NCI-H146 treated with DMSO at 0.1 percent for 48 hours (cell line): ENCODE results near the gene FAM117A.
A peak's percentile ranks its signal among the peaks of the same experiment; 100 is the strongest.

Source experiments
- DNase-seq: peaks from one replicate; lab custom pipeline; 2025; ENCODE audit not compliant: unreplicated experiment; lab: John Stamatoyannopoulos, UW

The FAM117A gene, protein sequence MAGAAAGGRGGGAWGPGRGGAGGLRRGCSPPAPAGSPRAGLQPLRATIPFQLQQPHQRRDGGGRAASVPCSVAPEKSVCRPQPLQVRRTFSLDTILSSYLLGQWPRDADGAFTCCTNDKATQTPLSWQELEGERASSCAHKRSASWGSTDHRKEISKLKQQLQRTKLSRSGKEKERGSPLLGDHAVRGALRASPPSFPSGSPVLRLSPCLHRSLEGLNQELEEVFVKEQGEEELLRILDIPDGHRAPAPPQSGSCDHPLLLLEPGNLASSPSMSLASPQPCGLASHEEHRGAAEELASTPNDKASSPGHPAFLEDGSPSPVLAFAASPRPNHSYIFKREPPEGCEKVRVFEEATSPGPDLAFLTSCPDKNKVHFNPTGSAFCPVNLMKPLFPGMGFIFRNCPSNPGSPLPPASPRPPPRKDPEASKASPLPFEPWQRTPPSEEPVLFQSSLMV

DNA sequence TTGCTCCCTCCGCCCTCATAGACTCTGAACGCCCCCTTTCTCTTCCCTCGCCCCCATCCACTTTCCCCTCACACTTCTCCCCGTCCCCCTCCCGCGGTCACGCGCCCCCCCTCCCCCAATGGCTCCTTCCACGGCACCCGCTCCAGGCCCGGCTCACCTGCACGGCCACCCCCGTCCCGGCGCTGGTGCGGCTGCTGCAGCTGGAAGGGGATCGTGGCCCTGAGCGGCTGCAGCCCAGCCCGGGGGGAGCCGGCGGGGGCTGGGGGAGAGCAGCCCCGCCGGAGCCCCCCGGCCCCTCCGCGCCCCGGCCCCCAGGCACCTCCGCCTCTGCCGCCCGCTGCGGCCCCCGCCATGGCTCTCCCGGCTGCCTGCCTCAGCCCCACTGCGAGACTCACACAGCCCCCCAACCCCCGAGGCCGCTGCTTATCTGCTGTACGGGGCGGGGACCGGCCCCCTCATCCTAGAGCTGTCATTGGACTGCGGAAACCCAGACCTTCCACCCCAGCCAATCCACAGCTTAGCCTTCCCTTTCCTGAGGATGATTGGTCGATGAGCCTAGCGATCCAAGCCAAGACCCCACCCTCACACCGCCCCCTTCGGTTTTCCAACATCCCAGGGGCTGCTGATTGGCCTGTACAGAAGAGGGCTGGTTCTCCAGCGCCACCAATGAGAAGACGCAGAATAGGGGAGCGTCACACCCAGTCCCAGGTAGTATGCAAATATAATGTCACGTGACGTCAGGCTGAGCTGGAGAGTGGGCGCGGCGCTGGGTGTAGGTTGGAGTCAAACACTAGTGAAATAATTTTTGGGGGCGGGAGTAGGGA, at the start of gene FAM117A:
Gene FAM117A, minus strand, starts transcription at position 397 of the 824 bp plus-strand sequence. Its CDS starts 44 bp downstream, at position 353.
- peak; percentile 99 for DNase-seq

DNA sequence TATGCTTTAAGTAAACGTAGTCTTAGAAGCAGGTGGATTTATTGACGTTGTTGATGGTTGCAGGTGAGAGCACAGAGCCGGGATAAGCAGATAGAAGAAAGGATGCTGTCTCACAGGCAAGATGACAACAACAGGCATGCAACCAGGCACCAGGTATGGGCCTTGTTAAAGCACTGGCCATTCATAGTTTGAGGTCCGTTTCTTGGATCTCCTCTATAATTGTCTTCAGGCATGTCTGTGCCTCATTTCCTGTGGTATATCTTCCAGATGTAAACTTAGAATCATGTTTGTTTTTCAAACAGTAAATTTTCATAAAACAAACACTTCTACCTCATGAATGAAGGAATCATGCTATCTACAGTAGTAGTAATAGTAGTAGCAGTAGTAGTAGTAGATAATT, 45.1 kb upstream of the FAM117A start:
- DNase-seq = no peak

DNA sequence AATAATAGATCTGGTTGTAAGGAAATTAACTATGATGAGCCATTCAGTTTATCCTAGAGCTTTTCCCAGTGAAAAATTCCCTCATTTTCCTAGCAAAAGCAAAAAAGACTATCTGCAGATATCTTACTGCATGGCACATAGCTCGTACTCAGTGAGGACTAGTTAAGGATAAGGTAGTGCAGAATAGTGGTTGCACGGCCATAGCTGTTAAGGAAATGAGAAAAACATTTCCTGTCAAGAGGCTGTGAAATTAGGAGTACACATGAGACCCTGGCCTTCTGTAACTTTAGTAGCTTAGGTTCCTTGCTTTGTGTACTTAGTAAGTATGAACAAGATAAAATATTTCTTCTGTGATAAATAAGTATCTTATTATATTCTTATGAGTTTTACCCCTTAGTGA, 34.8 kb upstream of the FAM117A start:
- no peak for DNase-seq

DNA sequence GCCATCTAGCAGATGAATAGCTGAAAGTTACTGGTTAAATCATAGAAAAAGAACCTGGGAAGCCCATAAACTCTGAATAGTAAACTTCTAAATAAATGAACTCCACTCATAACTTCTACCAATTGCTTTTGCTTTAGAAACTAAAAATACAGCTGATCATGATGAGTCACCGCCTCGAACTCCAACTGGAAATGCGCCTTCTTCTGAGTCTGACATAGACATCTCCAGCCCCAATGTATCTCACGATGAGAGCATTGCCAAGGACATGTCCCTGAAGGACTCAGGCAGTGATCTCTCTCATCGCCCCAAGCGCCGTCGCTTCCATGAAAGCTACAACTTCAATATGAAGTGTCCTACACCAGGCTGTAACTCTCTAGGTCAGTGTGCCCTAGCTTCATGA, 34.3 kb upstream of the FAM117A start:
- DNase-seq = no peak

DNA sequence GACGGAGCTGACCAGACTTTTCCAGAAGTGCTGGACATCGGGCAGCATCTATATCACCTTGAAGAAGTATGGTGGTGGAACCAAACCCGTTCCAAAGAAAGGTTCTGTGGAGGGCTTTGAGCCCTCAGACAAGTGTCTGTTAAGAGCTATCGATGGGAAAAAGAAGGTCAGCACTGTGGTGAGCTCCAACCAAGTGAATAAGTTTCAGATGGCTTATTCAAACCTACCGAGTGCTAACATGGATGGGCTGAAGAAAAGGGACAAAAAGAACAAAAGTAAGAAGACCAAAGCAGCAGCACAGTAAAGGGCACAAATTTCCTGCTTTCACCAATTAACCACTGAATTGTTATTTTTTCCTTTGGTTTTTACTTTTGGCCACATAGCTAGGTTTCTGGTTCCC, 31.4 kb upstream of the FAM117A start:
- DNase-seq = no peak

DNA sequence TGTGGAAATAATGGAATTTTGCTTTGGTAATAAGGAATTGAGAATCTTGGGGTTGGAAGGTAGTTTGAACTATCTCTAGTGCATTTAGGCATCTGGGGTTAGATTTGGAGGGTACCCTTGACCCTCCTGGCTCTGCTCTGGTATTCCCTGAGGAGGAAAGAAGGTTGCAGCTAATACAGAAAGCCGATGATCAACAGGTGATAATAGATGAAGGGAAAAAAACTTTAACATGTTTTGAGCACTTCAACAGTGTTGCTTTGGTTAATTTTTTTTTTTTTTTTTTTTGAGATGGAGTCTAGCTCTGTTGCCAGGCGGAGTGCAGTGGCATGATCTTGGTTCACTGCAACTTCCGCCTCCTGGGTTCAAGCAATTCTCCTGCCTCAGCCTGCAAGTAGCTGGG, 29.4 kb upstream of the FAM117A start:
- no peak for DNase-seq

DNA sequence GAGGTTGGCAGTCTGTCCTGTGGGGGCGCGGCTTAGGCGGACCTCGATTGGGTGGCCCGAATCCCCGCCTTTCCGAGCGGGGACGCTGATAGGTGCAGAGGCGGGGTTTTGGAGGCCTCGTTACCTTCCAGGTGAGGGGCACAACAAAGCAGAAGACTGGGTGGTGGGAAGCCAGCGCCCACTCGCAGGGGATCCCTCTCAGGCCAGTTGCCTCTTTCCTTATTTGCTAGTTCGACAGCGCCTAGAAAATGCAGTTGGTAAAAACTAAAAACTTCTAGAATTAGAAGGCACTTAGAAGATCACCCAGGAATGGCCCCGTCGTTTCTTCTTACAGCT, 25.3 kb upstream of the FAM117A start:
- DNase-seq = no peak

DNA sequence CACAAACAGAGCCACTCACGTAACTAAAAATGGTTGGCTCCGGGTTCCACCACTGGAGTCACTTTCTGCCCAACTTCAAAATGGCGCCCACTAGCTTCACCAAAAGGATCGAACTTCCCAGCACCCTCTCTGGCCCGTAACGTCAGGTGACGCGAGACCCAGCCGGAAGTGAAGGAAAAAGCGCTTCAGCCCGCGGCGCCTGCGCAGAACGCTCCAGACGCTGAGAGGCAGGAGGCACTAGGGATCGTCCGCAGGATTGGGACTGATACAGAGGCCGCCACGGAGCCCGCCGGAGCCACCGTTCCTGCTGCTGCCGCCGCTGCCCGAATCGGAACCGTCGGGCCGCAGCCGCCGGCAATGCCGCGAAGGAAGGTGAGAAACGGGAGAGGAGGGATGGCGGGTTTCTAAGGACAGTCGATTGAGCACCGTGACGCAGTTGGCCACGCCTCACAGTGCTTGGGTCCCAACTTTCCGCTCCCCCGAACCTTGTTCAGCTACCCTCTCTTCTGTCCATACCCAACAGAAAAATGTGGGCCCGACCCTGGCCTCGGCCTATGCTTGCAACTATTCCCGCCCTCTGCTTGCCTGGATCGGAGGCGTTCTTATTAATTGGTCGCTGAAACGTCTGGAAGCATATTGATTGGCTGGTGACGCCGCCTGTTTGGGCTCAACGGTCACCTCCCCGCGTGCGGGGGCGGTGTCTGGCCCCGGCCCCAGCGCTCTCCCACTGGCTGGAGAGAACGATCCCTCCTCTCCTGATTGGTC, 24.7 kb upstream of the FAM117A start, which contains the start of gene KAT7:
Gene KAT7, plus strand, starts transcription at position 204 of the 765 bp plus-strand sequence. Its CDS starts 154 bp downstream, at position 358.
- DNase-seq = peak; percentile 98

DNA sequence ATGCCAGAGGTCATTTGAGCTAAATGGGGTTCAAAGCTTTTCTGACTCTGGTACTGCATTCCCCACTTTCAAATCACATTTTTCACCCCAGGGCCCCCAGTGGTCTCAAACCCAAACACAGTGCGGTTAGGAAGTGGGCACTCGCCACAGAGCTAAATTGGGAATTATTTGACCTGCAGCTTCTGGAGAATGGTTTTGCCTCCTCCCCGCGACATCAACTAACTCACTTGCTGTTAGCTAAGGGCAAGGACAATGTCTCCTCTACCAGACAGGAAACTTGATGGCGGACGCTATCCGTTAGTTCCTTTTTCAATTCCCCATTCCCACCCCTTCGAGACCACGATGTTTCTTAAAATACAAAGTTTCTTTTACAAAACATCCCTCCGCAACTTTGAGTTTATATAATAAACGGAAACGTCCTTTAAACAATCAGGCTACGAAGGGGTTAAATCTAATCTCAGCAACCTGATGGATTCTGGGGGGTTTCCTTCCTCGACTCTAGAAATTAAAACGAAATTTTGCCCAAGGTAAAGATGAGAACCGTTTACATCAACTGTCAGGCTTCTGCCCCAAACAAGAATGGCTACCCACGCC, 24.1 kb upstream of the FAM117A start:
- no peak for DNase-seq

DNA sequence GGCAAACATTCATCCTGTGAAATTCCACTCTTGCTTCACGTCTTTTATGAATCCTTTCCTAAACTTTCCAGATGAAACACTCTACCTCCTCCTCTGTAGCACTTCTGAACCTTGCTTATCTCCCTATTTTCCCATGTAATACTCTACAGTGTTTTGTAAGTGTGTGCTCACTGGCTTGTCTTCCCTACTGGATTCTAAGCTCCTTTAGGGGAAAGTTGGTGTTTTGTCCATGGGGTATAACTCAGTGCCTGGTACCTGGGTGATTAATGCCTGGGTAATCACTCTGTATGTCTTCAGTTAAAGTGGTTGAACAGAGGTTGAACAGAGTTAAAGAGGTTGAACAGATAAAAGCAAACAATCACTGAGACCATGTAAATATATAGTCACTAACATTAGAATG, 20.7 kb upstream of the FAM117A start:
- no peak for DNase-seq

DNA sequence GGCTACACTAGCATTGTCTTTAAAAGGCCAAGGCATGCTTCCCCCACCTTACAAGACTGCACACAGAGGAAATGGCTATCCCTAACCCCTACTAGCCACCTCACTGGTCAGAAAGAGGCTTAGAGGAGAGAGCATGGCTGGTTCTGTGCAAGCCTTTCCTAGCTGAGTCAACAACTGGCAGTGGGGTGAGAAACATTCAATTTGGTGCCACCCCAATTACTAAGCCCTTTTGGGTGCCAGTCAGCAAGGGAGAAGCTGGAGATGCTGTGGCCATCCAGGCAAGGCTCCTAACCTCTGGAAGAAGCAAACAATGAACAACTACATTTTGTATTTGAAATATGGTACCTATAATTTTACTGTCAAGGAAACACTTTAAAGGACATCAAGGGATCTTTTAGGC, 19.9 kb upstream of the FAM117A start:
- DNase-seq = no peak

DNA sequence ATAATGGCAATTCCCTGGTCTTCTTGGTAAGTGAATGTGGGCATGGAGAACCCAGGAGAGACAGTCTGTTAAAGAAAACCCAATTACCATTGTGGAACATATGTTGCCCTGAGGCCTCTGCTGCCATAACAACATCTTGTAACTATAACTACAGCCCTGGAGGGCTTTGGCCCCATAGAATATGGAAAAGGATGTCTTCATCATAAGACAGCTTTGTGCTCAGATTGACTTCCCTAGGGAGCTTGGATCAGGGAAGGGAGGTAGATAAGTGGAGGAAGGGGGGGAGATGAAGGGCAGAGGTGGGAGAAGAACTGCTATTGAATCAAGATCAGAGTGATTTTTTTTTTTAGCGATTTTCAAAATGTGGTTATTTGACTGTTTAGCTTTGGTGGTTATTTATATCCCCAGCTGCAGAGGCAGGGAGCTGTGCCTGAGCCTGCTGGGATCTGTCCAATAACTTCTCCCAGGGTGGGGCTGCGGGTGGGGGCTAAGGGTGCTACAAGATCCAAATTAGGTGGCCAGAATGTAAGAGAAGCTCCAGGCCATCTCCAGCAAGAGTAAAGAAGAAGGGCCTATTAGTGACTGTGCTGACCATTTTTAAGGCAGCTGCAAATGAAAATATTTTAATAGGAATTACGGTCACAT, 19.3 kb upstream of the FAM117A start:
- DNase-seq = peak; percentile 44

DNA sequence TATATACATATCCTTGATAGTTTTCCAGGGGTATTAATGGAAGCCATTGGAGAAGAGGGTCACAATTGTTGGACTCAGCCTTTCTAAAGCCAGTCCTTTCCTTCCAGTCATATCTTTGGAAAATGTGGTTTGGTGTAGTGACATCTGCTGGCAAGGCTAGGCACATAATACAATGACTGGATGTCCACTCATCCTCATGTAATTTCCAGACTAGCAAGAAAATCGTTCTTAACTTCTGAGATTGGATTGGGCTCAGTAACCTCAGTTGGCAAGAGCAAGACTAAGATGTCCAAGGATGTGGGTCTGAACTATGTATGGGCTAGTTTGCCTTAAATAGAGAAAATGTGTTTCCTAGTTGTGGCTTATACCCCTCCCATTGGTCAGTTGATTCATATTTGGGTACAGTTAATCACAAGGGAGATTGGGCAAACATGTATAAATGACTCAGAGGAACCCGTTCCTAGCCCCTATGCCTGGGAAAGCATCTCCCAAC, 15.9 kb upstream of the FAM117A start:
- peak; percentile 23 for DNase-seq

DNA sequence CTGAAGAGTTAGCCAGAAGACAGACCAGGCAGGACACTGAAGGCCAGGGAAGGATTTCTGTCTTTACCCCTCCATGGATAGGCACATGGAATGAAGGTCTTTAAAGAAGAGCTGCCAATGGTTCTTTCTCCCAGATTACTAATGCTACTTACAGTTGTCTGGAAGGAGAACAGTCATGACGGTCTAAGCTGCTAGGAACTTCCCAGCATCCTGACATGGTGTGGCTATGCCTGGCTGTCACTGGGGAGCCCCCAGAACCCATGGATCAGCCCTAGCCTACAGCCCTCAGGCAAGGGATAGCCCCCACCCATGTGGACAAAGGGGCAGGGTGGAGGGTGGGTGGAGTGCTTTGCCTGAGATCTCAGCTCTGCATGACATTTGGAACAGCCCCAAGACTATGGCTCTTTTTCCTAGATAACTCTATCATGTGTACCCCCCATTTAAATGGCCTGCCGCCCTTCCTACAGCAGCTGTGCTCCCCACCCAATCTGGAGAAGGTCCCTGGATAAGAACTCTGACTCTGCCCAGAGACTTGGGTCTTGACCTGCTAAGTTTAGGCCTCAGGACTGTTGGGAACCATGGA, 15.3 kb upstream of the FAM117A start:
- no peak for DNase-seq

DNA sequence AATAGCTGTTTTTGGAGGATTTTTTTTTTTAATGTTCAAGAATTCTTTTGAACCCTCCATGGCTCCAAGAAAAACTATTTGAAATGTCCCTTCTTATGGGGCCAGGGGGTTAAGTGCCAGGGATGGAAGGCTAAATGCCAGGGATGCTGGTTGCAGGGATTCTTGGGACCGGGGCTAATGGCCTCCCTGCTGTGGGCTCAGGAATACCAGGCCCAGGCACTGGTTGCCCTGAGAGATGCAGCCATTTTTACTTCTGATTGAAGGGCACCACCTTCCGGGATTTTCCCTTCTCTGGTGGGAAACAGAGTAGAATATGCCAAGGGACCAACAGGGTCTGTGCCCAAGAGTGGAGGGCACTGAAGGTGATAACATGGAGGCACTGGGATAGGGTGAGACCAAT, 13.6 kb upstream of the FAM117A start:
- no peak for DNase-seq

DNA sequence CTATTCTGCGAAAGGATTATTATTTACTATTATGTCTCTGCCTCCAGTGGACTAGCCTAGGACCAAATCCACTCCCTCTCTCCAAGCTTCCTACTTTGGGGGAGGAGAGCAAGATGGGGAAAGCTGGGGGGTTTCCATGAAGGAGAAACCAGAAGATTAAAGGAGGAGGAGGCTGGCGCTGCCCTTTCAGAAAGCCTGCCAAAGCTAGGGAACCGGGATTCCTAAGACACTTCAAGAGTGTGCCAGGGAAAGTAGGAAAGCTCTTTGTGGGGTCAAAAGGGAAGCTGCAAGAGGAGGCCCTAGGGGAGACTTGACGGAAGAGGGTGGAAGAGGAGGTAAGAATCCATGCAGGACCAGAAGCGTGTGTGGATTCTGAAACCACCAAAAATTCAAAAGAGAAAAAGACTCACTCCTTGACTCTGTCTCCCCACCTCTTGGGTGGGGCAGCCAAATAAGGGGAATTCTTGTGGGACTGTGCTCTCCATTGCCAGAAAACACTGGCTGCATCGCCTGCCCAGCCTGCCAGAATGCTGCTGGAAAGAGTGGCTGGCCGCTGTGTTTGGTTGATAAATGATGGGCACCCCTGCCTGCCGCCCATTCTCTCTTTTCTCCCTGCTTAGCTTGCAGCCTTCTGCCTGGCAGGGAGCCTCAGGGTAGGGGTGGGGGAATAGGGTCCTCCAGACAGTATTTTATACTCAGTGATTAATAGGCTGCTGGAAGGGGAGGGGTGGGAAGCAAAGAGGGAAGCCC, 12.8 kb upstream of the FAM117A start:
- DNase-seq = no peak

DNA sequence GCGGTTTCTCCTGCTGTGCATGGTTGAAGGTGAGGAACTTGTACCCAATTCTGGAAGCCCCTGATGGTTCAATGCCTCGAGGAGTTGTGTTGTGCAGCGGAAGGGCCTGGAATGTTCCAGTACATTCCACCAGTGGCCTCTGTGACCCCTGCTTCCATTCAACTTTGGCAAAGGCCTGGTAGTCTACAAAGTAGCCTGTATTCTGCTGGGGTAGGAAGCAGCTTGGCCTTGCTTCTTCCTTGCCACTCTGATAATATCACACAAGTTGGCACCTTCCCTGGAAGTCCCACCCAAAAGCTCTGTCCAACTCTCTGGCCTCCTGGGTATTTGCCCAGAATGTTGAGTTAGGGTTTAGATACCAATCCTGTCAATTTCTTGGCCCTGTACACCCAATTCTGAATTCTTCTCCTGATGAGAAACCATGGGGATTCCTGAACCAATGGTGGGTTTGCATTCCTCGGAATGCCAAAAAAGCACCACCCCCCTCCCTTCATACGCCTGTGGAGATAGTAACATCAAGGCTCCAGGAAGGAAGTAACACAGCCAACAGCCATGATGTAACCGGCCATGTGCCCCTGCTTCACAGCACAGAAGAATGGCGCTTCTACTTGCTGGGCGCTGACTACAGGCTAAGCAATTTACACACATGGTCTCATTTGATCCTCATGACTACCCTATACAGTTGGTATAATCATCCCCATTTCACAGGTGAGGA, 11.8 kb upstream of the FAM117A start:
- DNase-seq = no peak

DNA sequence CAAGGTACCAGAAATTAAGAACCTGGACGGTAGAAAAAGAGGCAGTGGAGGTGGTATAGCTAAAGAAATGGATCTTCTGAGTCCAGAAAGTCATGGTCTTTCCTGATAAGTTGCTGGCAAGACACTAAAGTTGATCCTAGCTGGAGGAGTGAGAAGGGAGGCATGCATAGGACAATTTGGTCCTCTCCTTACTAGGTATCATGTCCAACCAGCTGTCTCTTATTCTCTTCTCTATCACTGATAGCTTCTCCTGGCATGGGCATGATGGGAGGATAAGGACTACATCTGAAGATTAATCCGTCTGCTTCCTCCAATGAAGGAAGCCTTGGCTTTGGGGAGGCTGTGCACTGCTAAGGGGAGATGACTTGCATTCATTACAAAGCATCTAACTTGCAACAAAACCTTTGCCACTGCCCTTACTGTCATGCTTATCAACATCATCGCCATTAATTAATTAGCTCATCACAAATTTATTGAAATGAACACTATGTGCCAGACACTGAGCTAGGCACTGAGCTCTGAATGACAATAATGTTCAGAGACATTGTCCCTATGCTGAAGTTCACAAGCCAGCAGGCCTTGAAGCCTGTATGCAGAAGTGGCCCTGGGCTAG, 3.1 kb upstream of the FAM117A start:
- DNase-seq = no peak
